ENCODE results near the gene HSD17B4.

DNA sequence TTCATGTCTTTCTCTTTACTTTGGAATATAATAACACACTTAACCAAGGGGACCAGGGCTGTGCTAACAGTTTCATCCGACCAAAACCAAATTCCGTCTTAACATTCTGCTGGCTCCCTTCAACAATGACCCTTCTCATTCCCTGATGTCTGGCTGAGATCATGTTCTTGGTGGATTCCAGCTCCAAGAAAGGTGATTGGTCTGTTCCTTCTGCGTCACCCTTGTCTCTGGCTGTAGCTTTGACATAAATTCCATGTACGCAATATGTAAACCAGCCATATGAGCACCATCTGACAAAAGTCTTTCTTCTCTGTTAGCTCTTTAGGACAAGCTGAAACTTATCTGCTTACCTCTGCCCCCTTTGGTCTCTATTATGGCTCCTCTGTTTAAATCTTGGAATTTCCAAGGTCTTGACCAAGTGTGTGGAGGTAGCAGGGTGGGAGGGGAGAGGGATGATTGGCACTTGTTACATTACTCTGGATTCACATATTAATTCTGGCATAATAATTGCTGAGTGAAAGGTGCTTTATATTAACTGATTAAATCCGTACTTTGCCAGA lies 45.7 kb upstream of the HSD17B4 start:
- no peak for TF ChIP-seq POLR2A (IDR thresholded peaks at IDR 0.05; ENCODE audit: low read length)
- TF ChIP-seq GATA1 (IDR thresholded peaks at IDR 0.05; ENCODE audit: low read depth, low read length) = no peak
